Measurements from ENCODE around the gene ACAA1. TPM values are rescaled to one million over a fixed set of nuclear protein-coding genes. Genes with fewer than 3 reads are reported as not detected.

Gene ACAA1
- total RNA-seq, 1 experiment from 2014 or later: 44.3 TPM

GRCh38 chr3:38114875-38115644 is 21.9 kb downstream of the ACAA1 start:
- peaks cover 0 to 3% of the 10 kb centered on the region in 2 experiments; a peak in 1 of 4 replicates for H3K4me1 Mint-ChIP-seq
- H3T11ph ChIP-seq (ENCODE audit: low read length): no peak overlapping the region
- H3K4me3 Mint-ChIP-seq: no peak overlapping the region

More at GRCh38 chr3:38114875-38115644, 21.9 kb downstream of the ACAA1 start:
- Histone ChIP-seq H4K5ac (ENCODE audit: insufficient read length, low read depth, low read length) (no peak overlapping the region), H3K27ac (ENCODE audit: insufficient read length, low read depth, low read length) (no peak overlapping the region), H2BK20ac (ENCODE audit: low read depth, low read length, poor library complexity, severe bottlenecking) (no peak overlapping the region), H2AFZ (ENCODE audit: low read length) (no peak overlapping the region), H2BK120ac (ENCODE audit: low read depth, low read length, poor library complexity, severe bottlenecking) (no peak overlapping the region), H3K79me2 (ENCODE audit: insufficient read depth, low read length) (no peaks in the 10 kb centered on the region), H3K4ac (ENCODE audit: low read depth, low read length) (no peak overlapping the region), H2BK12ac (ENCODE audit: insufficient read length, low read depth, low read length) (no peak overlapping the region), H3K23me2 (ENCODE audit: insufficient read length, low read depth, low read length, poor library complexity, severe bottlenecking) (no peaks in the 10 kb centered on the region), H3K4me2 (ENCODE audit: insufficient read depth, insufficient read length, low read length) (no peak overlapping the region), H3K9me3 (ENCODE audit: control insufficient read depth, low read depth, low read length) (no peaks in the 10 kb centered on the region), H3K9ac (ENCODE audit: extremely low read depth, insufficient read length, low read length) (no peak overlapping the region), H3K18ac (ENCODE audit: insufficient read length, low read depth, low read length) (no peak overlapping the region), H3K27me3 (ENCODE audit: insufficient read depth, low read length) (no peaks in the 10 kb centered on the region), H3K23ac (ENCODE audit: insufficient read length, low read depth, low read length) (no peak overlapping the region), H3K14ac (ENCODE audit: insufficient read depth, low read length) (no peak overlapping the region; the same call in 1 of the 2 replicates), H4K8ac (replicated peaks; ENCODE audit: insufficient read length, low read depth, low read length) (no peak overlapping the region), H2AK5ac (ENCODE audit: insufficient read length, low read length) (no peak overlapping the region), H4K20me1 (ENCODE audit: control insufficient read depth, insufficient read depth, insufficient read length) (no peaks in the 10 kb centered on the region), H2BK5ac (ENCODE audit: insufficient read length, low read length) (no peak overlapping the region), H2BK15ac (ENCODE audit: low read depth, low read length) (no peak overlapping the region), H3K56ac (ENCODE audit: insufficient read length, low read depth, low read length) (no peak overlapping the region), H3K4me1 (ENCODE audit: insufficient read depth, low read length) (no peaks in the 10 kb centered on the region), H3K79me1 (ENCODE audit: insufficient read depth, low read depth, low read length, poor library complexity, severe bottlenecking) (no peaks in the 10 kb centered on the region), H4K91ac (ENCODE audit: insufficient read length, low read depth, low read length) (no peak overlapping the region)
- WGBS (ENCODE audit: extremely low coverage, insufficient read length, low lambda C conversion rate): no CpG with 5 or more reads among the region's 13 CpGs
- Mint-ChIP-seq H3K36me3 (ENCODE audit: insufficient read depth in 1 of 3, low read depth in 3 of 3) (peaks cover 0 to 21% (median 2%) of the 10 kb centered on the region in 3 experiments; a peak in 5 of 7 replicates), H3K9me3 (no peaks in the 10 kb centered on the region; a peak in 1 of 5 replicates), H3K27ac (peak overlapping the region in 2 of 3 experiments; percentile 59 to 80; a peak in 3 of 7 replicates), H3K27me3 (ENCODE audit: low read depth) (peaks cover 17% of the 10 kb centered on the region)
- DNase-seq: peak; percentile 21
- no peak for TF ChIP-seq CTCF (conservative IDR thresholded peaks at IDR 0.05)
